Left ventricle myocardium superior (tissue), 1 donor: ENCODE results near the gene TMEFF1. TPM values are rescaled to one million over a fixed set of nuclear protein-coding genes. Genes with fewer than 3 reads are reported as not detected.

Experiments
- ATAC-seq: fragments of 200-7000 bp; cut with Tn5 transposase; one replicate; pipeline ENCODE4 v1.9.1; 2020; ENCODE audit warnings: mild to moderate bottlenecking, moderate library complexity
- DNase-seq: peaks from one replicate; pipeline ENCODE4 v3.0.0-alpha.2; 2020
- intact Hi-C: fragments of 100-400 bp; cut with micrococcal nuclease; formaldehyde crosslinking; loops from one replicate; pipeline ENCODE4 v1.11.0; 2022
- total RNA-seq: library from RNA; stranded (reverse); fragmentation: NEBNext Ultra II Directional; extraction: Animal tissue kit (Norgen Biotek cat#: 25700); gene quantifications from one replicate; pipeline ENCODE4 v1.2.1, GENCODE V29; 2021
- donor health status: DM: no; HTN: yes; CAD: no; lungs with severe emphysema.

TMEFF1 gene
- total RNA-seq, 1 donor from 2014 or later = not detected

GRCh38 chr9:100445161-100445902 is 27.6 kb upstream of the TMEFF1 start:
- intact Hi-C loops = no loop called here
- ATAC-seq (peak; percentile 34), DNase-seq (no peak)

DNA sequence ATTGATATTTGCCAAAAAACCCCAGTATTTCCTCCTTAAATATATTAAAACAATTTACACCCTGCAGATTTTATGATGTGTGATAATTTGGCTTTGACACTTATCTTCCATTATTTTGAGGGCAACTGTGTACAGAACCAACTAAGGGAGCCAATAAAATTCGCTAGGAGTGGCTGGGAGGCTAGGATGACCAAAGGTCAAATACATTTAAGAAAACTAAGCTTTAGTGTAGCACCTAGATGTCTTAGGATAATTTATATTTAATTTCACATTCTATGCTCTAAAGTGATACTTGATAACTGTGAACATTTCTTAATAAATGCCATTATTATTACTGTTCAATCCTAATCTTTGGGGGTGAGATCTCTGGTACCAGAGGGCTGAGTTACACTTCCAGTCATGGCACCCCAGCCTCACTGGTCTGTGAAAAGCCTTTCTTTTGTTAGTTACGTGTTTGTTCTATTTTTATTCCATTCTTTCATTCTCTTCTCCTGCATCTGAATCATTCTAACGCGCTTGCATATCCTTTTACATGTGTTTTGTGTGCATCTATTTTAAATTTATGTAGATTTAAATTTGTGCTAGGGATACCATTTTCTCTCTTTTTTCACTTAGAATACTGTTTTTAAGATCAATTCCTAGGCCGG is 26.9 kb upstream of the TMEFF1 start:
- intact Hi-C loops = no loop called here
- no peak for DNase-seq
- no peak for ATAC-seq

DNA sequence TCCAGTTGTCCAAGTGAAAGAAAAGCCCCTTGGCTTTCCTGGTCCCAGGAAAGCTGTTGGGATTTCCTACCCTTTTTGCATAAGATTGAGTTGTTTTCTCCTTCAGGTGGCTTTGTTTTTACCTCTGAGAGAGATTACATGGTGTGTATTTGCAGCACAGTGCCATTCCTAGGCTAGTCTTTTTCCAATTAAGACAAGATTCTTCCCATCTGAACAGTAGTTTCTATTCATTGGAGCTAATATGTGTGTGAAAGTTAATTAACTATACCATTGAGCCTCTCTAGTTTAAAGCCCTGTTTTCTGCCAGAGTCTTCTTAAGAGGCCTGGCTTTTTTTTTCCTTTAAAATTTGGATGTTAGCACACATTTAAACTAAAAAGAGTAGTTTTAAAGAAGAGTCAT is 25.9 kb upstream of the TMEFF1 start:
- no peak for DNase-seq
- no peak for ATAC-seq
- intact Hi-C loops = no loop called here

GRCh38 chr9:100448266-100448665 is 24.7 kb upstream of the TMEFF1 start:
- no peak for ATAC-seq
- intact Hi-C loops = no loop called here

DNA sequence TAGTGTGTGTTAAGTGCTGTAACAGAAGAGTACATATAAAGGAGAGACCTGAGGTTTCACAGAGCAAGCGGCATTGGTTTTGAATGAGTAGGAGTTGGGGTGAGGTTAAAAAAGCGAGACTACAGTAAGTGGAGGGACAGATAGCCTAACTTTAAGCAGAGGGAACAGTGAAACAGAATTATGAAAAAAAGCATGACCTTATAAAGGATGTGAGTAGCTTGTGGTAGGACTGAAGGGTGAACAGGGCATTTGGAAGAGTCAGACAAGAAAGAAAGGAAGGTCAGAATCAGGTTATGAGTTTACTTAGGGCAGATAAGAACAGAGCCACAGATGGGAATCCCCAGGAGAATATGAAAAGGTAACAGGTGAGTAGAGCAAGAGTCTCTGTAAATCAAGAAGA is 23.5 kb upstream of the TMEFF1 start:
- intact Hi-C loops = no loop called here
- ATAC-seq = no peak
- no peak for DNase-seq

More at GRCh38 chr9:100448266-100448665, 24.7 kb upstream of the TMEFF1 start:
- no peak for DNase-seq

DNA sequence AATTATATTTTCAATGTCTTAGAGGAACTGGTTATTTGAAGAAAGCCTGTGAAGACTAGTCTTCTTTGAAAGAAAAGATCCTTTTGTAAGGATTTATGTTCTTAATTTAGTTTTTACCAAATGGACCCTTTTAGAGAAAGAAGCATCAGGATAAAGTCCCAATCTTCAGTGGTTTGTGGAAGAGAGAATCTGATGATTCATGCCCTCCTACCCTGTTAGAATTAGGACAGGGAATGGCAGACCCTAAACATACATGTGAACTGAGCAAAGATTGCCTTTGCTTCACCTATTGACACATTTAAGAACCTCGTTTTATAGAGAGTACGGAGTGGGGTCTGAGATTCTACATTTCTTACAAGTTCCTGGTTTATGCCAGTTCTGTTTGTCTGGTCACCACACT is 20.1 kb upstream of the TMEFF1 start:
- ATAC-seq = no peak
- intact Hi-C loops = no loop called here
- DNase-seq = no peak

DNA sequence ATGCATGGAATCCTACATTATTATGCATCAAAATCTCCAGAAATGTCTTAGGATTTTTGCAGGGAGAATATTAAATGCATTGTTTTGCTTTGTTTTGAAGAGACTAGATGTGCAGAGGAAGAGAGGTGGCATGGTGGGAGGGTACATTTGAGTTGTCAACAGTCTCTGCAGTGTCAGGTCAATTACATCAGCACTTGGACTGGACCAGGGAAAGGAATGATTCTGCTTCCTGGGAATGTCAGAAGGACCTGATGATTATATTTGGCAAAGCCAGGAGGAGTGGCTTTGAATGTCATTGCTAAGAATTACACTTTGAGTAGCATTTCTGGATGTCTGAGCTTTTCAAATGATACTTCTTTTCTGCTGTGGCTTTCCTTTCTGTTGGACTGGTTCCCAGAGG is 17.5 kb upstream of the TMEFF1 start:
- ATAC-seq (peak; percentile 72), DNase-seq (no peak)
- intact Hi-C loops = no loop called here

DNA sequence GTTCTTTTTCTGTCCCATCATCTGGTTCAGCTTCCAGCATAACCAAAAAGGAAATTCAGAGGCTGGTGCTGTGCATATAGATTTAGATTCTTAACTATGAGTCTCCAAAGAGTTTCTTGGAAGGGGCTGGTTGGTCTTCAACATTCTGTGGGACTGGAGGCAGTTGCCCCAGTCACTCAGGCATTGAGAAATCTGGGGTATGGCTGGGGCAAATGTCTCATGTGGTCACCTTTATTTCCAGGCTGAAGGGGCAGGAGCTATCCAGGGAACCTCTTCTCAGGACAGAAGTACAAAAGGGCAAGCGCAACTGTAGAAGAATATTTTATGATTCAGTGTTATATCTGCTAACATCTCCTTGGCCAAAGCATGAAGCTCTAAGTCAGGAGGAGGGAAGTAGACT is 15.4 kb upstream of the TMEFF1 start:
- ATAC-seq = no peak
- intact Hi-C loops = no loop called here
- DNase-seq = no peak

DNA sequence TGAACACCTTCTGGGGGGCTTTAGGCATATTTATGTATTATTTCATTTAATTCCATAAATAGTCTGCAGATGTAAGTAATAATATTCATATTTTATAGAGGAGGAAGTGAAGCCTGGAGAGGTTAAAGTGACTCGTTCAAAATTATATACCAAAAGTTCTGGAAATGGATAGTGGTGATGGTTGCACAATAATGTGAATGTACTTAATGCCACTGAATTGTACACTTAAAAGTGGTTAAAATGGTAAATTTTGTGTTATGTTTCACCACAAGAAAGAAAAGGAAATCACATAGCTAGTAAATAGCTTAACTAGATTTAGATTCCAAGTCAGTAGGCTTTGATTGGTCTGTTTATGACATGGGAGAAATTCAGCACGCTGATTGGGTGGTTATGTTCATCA is 13.0 kb upstream of the TMEFF1 start:
- intact Hi-C loops = no loop called here
- ATAC-seq (no peak), DNase-seq (no peak)

GRCh38 chr9:100465274-100465673 is 7.7 kb upstream of the TMEFF1 start:
- intact Hi-C loops = no loop called here
- ATAC-seq (no peak), DNase-seq (no peak)

- intact Hi-C loops = no loop called here
- no peak for DNase-seq
- peak; percentile 23 for ATAC-seq
Measured at GRCh38 chr9:100465761-100466160, 7.2 kb upstream of the TMEFF1 start.

- intact Hi-C loops = no loop called here
- peak; percentile 97 for ATAC-seq
- DNase-seq = peak; percentile 29
Measured at GRCh38 chr9:100466171-100466828, 6.6 kb upstream of the TMEFF1 start.

DNA sequence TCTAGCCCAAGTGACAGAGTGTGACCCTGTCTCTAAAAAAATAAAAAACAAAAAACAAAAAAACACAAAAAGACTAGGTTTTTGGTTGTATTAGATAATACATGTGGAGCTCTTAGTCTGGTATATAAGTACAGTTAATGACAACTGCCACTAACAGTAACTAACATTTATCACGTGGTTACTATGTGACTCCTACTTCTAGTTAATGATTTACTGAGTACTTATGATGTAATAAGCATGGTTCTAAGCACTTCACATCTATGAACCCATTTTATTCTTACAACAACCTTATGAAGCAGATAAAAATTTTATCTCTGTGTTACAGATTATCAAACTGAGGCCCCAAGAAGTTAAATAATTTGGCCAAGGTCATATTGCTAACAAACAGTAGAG is 6.1 kb upstream of the TMEFF1 start:
- no peak for ATAC-seq
- intact Hi-C loops = no loop called here
- DNase-seq = no peak

GRCh38 chr9:100468041-100468440 is 4.9 kb upstream of the TMEFF1 start:
- ATAC-seq (no peak), DNase-seq (no peak)
- intact Hi-C loops = no loop called here

DNA sequence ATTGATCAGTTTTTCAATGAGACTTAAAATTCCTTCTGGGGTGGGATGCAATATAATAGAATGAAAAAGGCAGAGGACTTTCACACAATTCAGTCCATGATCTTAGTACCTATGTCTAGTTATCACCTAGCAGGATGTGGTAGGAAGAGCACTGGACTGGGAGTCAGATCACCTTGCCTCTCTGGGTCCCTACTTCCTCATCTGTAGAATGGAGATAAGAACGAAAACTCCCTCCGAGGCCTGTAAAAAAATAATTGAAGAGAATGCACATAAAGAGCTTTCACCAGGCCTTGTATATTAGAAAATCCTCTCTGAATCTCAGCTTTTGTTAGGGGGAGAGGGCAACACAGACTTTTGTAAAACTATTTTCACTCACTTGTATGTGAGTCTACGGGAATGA is 681 bp upstream of the TMEFF1 start:
- no peak for ATAC-seq
- intact Hi-C loops = no loop called here

DNA sequence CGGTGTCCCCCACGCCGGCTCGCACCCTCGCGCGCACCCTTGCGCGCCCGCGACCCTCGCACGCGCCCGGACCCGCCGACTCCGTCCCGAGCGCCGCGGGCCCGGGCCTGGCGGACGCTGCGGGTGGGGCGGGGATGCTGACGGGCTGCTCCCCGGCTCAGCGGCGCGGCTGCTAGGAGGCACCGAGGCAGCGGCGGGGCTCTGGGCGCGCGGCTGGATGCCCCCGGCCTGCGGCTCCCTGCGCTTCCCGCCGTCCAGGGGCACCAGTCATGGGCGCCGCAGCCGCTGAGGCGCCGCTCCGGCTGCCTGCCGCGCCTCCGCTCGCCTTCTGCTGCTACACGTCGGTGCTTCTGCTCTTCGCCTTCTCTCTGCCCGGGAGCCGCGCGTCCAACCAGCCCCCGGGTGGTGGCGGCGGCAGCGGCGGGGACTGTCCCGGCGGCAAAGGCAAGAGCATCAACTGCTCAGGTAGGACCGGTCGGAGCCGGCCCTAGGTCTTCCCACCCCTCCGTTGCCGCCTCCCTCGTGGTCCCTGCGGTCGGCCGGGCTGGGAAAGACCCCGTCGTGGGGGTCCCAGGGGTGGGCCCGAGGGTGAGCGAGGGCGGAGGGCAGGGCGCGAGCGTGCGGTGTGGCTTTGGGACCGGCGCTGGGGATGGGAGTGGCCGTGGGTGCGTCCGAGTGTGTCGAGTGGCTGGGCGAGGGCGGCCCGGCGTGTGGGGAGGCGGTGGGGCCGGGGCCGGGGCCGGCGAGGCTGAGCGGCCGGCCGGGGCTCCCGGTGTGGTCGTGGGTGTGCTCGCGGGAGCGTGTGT is 530 bp downstream of the TMEFF1 start:
- DNase-seq (peak; percentile 40), ATAC-seq (peak; percentile 71)
- intact Hi-C loops = no loop called here

More for the DNA sequence above, 681 bp upstream of the TMEFF1 start:
- no peak for DNase-seq

DNA sequence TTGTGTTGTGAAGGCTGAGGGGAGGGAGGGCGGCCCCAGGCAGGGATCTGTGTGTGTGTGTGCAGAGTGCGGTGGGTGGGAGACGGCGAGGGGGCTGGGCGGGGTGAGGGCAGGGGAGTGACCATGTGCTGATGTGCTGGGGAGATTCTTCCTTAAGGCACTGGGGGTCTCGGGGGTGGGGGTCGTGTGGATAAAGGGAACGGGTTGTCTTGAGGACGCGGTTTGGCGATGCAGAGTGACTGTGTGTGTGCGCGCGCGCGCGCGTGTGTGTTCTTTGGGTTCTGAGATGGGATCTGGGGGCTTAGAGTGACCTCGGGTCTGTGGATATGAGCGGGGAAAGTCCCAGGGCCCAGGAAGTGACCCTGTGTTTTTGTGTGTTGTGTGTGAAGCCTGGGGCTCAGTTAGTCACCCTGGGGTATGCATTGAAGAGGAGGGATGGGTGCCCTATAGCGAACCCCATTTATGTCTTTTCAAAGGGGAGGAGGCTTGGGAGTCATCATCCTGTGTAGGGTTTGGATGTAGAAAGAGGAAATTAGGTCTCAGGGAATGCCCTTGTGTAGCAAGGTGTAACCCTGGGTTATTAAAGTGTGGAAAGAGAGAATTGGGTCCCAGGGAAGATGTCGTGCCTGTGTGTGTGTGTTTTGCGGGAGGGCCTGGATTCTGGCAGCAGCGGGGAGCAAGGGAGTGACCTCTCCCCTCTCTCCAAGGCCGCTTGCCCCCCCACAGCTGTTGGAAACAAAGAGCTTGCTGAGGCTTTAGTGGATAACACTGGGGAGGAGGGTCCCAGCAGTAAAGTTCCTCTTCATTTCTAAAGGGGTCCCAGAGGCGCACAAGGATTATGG is 1.4 kb downstream of the TMEFF1 start:
- ATAC-seq (no peak), DNase-seq (peak; percentile 30)
- intact Hi-C loops = no loop called here

DNA sequence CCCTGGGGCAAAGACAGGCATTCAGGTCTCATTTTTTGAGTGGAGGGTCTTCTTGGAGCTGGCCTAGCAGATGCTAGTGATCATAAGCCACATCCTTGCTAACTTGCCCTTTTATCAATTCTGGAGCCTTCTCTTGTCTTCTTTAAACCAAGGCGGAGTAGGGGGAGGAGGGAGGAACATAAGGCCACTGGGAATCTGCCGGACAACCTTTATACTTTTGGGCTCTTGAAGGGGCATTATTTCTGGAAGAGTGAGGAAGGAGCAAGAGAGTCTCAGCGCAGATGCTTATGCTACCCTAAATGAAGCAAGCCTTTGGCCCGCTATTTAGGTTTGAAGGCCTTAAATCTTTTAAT is 2.0 kb downstream of the TMEFF1 start:
- intact Hi-C loops = no loop called here
- DNase-seq (no peak), ATAC-seq (no peak)

- intact Hi-C loops = no loop called here
- no peak for ATAC-seq
- no peak for DNase-seq
Measured at GRCh38 chr9:100477241-100477640, 4.3 kb downstream of the TMEFF1 start.
